ENCODE measurements around the gene TACC3.

Gene TACC3

GRCh38 chr4:1711571-1712215, 9.6 kb upstream of the TACC3 start:
- Histone ChIP-seq H3K4me1 (ENCODE audit: insufficient read depth, low read length) (peaks cover 38% of the 10 kb centered on the region), H3K9me3 (ENCODE audit: low read length) (peaks cover 1% of the 10 kb centered on the region), H2AFZ (ENCODE audit: low read depth, low read length) (peak overlapping the region; percentile 98), H3K36me3 (ENCODE audit: insufficient read depth, low read length) (peaks cover 19% of the 10 kb centered on the region), H3K27me3 (ENCODE audit: insufficient read depth, low read length) (no peaks in the 10 kb centered on the region), H3K4me3 (ENCODE audit: low read length) (peak overlapping the region; percentile 100)

- peak within 1 kb of the TSS; percentile 98 for H2AFZ ChIP-seq (ENCODE audit: low read depth, low read length)
- peaks cover 1% of the 10 kb centered on the region for H3K9me3 ChIP-seq (ENCODE audit: low read length)
- H3K27me3 ChIP-seq (ENCODE audit: insufficient read depth, low read length) = no peaks in the 10 kb centered on the region
- H3K4me3 ChIP-seq (ENCODE audit: low read length) = peak within 1 kb of the TSS; percentile 100
- H3K4me1 ChIP-seq (ENCODE audit: insufficient read depth, low read length) = peaks cover 38% of the 10 kb centered on the region
- H3K36me3 ChIP-seq (ENCODE audit: insufficient read depth, low read length) = peaks cover 25% of the 10 kb centered on the region
These were observed 8.9 kb upstream of the TACC3 start, which contains the start of gene SLBP for GRCh38 chr4:1712216-1713002. TSS of gene SLBP (minus strand) at chr4:1712319. CDS start at chr4:1712188, 131 bp downstream.

- Histone ChIP-seq H3K27me3 (ENCODE audit: insufficient read depth, low read length) (no peaks in the 10 kb centered on the region), H3K9me3 (ENCODE audit: low read length) (no peaks in the 10 kb centered on the region), H3K4me3 (ENCODE audit: low read length) (peak overlapping the region; percentile 100), H2AFZ (ENCODE audit: low read depth, low read length) (peak overlapping the region; percentile 98), H3K36me3 (ENCODE audit: insufficient read depth, low read length) (peaks cover 29% of the 10 kb centered on the region), H3K4me1 (ENCODE audit: insufficient read depth, low read length) (peaks cover 38% of the 10 kb centered on the region)
These were observed 8.1 kb upstream of the TACC3 start for GRCh38 chr4:1713003-1713851.

GRCh38 chr4:1714303-1715001, 6.9 kb upstream of the TACC3 start:
- no peak overlapping the region for H2AFZ ChIP-seq (ENCODE audit: low read depth, low read length)
- H3K36me3 ChIP-seq (ENCODE audit: insufficient read depth, low read length) = peaks cover 28% of the 10 kb centered on the region
- no peak overlapping the region for H3K4me3 ChIP-seq (ENCODE audit: low read length)
- H3K27me3 ChIP-seq (ENCODE audit: insufficient read depth, low read length) = no peaks in the 10 kb centered on the region
- no peaks in the 10 kb centered on the region for H3K9me3 ChIP-seq (ENCODE audit: low read length)
- peaks cover 39% of the 10 kb centered on the region for H3K4me1 ChIP-seq (ENCODE audit: insufficient read depth, low read length)

GRCh38 chr4:1715002-1715758, 6.1 kb upstream of the TACC3 start:
- H3K4me3 ChIP-seq (ENCODE audit: low read length) = no peak overlapping the region
- peaks cover 46% of the 10 kb centered on the region for H3K4me1 ChIP-seq (ENCODE audit: insufficient read depth, low read length)
- H2AFZ ChIP-seq (ENCODE audit: low read depth, low read length) = no peak overlapping the region
- no peaks in the 10 kb centered on the region for H3K9me3 ChIP-seq (ENCODE audit: low read length)
- H3K27me3 ChIP-seq (ENCODE audit: insufficient read depth, low read length) = no peaks in the 10 kb centered on the region
- H3K36me3 ChIP-seq (ENCODE audit: insufficient read depth, low read length) = peaks cover 22% of the 10 kb centered on the region

GRCh38 chr4:1716065-1716945, 5.0 kb upstream of the TACC3 start:
- Histone ChIP-seq H3K36me3 (ENCODE audit: insufficient read depth, low read length) (peaks cover 21% of the 10 kb centered on the region), H2AFZ (ENCODE audit: low read depth, low read length) (no peak overlapping the region), H3K4me3 (ENCODE audit: low read length) (no peak overlapping the region), H3K9me3 (ENCODE audit: low read length) (no peaks in the 10 kb centered on the region), H3K4me1 (ENCODE audit: insufficient read depth, low read length) (peaks cover 41% of the 10 kb centered on the region), H3K27me3 (ENCODE audit: insufficient read depth, low read length) (no peaks in the 10 kb centered on the region)

GRCh38 chr4:1717129-1718094, 3.9 kb upstream of the TACC3 start:
- peaks cover 21% of the 10 kb centered on the region for H3K36me3 ChIP-seq (ENCODE audit: insufficient read depth, low read length)
- H3K4me1 ChIP-seq (ENCODE audit: insufficient read depth, low read length) = peaks cover 47% of the 10 kb centered on the region
- H3K4me3 ChIP-seq (ENCODE audit: low read length) = no peak overlapping the region
- no peaks in the 10 kb centered on the region for H3K9me3 ChIP-seq (ENCODE audit: low read length)
- no peak overlapping the region for H2AFZ ChIP-seq (ENCODE audit: low read depth, low read length)
- H3K27me3 ChIP-seq (ENCODE audit: insufficient read depth, low read length) = no peaks in the 10 kb centered on the region

GRCh38 chr4:1718095-1718850, 3.0 kb upstream of the TACC3 start:
- Histone ChIP-seq H2AFZ (ENCODE audit: low read depth, low read length) (no peak overlapping the region), H3K36me3 (ENCODE audit: insufficient read depth, low read length) (peaks cover 24% of the 10 kb centered on the region), H3K27me3 (ENCODE audit: insufficient read depth, low read length) (no peaks in the 10 kb centered on the region)

GRCh38 chr4:1720163-1720983, 948 bp upstream of the TACC3 start:
- no peaks in the 10 kb centered on the region for H3K27me3 ChIP-seq (ENCODE audit: insufficient read depth, low read length)
- H3K4me1 ChIP-seq (ENCODE audit: insufficient read depth, low read length) = peaks cover 31% of the 10 kb centered on the region
- no peaks in the 10 kb centered on the region for H3K9me3 ChIP-seq (ENCODE audit: low read length)
- peaks cover 35% of the 10 kb centered on the region for H3K36me3 ChIP-seq (ENCODE audit: insufficient read depth, low read length)
- peak overlapping the region; percentile 98 for H3K4me3 ChIP-seq (ENCODE audit: low read length)
- H2AFZ ChIP-seq (ENCODE audit: low read depth, low read length) = peak overlapping the region; percentile 80

More at GRCh38 chr4:1718095-1718850, 3.0 kb upstream of the TACC3 start:
- Histone ChIP-seq H3K9me3 (ENCODE audit: low read length) (no peaks in the 10 kb centered on the region), H3K4me1 (ENCODE audit: insufficient read depth, low read length) (peaks cover 50% of the 10 kb centered on the region), H3K4me3 (ENCODE audit: low read length) (no peak overlapping the region)

All from neuron (in vitro differentiated cells).